Tibial artery (tissue), 4 donors: ENCODE data around the gene C1GALT1C1.

ENCODE experiments used
- DNase-seq, 2 donors: peaks; one replicate each; pipeline ENCODE4 v3.0.0-alpha.2; 2019
- H3K27ac ChIP-seq, 2 donors: fragments of 200-600 bp; sonication (generic) in 1 of 2; 1 replicate in 1 of 2; 2 replicates in 1 of 2; pipeline ENCODE4 v1.5.1; 2018 to 2019; ENCODE audit warnings: mild to moderate bottlenecking in 1 of 2
- H3K27me3 ChIP-seq, 2 donors: fragments of 200-600 bp; sonication (generic) in 1 of 2; one replicate each; pipeline versions ENCODE4 v1.5.1 to v1.6.0; 2016 to 2019
- H3K36me3 ChIP-seq, 3 donors: fragments of 200-600 bp; sonication (generic) in 2 of 3; one replicate each; pipeline ENCODE4 v1.5.1; 2016 to 2019; ENCODE audit warnings: mild to moderate bottlenecking in 2 of 3
- H3K4me1 ChIP-seq, 4 donors: fragments of 200-600 bp; sonication (generic) in 2 of 4; 1 replicate in 3 of 4; 2 replicates in 1 of 4; pipeline ENCODE4 v1.5.1; 2016 to 2019
- H3K4me3 ChIP-seq, 2 donors: fragments of 200-600 bp; sonication (generic) in 1 of 2; 1 replicate in 1 of 2; 2 replicates in 1 of 2; pipeline ENCODE4 v1.5.1; 2018 to 2019; ENCODE audit warnings: mild to moderate bottlenecking in 2 of 2
- H3K9me3 ChIP-seq, 3 donors: fragments of 200-600 bp; sonication (generic) in 1 of 3; one replicate each; pipeline ENCODE4 v1.5.1; 2016 to 2019
- intact Hi-C: fragments of 100-400 bp; cut with DNase I; formaldehyde crosslinking; loops from one replicate; pipeline ENCODE4 v1.15.0; 2023; ENCODE audit warnings: low total_unique reads
- TF ChIP-seq, protein P1 (sequence below), 2 experiments: fragments of 200-600 bp in 1 of 2; fragments of 450-650 bp in 1 of 2; IDR thresholded peaks; one replicate each; pipeline ENCODE4 v1.5.1; 2017 to 2019; ENCODE audit warnings: antibody characterized with exemption in 2 of 2, mild to moderate bottlenecking in 1 of 2, moderate library complexity in 1 of 2

The C1GALT1C1 gene

DNA sequence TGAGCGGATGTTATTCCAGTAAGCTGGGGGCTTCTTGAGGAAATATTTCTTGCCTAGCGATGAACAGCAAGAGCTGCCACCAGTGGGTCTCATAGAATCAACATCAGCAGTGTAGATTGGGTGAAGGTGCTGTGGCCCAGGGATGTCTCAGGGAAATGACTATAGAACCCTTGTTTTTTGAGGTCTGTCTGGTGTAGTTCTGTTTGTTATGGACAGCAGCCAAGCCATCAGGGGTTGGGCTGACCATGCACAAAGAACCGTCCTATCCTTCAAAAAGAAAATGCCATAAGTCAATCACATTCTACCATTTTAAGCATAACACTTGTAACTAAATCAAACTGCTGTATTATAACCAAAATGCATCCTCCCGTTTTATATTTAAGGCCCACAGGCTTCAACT, 17.3 kb upstream of the C1GALT1C1 start:
- Histone ChIP-seq H3K4me1 (no peaks in the 10 kb centered on the region), H3K27ac (no peak overlapping the region), H3K4me3 (no peak overlapping the region), H3K36me3 (no peaks in the 10 kb centered on the region), H3K9me3 (no peaks in the 10 kb centered on the region), H3K27me3 (no peaks in the 10 kb centered on the region)
- no peak for DNase-seq
- intact Hi-C loops = no loop called here
- TF ChIP-seq, protein P1, sequence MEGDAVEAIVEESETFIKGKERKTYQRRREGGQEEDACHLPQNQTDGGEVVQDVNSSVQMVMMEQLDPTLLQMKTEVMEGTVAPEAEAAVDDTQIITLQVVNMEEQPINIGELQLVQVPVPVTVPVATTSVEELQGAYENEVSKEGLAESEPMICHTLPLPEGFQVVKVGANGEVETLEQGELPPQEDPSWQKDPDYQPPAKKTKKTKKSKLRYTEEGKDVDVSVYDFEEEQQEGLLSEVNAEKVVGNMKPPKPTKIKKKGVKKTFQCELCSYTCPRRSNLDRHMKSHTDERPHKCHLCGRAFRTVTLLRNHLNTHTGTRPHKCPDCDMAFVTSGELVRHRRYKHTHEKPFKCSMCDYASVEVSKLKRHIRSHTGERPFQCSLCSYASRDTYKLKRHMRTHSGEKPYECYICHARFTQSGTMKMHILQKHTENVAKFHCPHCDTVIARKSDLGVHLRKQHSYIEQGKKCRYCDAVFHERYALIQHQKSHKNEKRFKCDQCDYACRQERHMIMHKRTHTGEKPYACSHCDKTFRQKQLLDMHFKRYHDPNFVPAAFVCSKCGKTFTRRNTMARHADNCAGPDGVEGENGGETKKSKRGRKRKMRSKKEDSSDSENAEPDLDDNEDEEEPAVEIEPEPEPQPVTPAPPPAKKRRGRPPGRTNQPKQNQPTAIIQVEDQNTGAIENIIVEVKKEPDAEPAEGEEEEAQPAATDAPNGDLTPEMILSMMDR (IDR thresholded peaks at IDR 0.05) = no peak

DNA sequence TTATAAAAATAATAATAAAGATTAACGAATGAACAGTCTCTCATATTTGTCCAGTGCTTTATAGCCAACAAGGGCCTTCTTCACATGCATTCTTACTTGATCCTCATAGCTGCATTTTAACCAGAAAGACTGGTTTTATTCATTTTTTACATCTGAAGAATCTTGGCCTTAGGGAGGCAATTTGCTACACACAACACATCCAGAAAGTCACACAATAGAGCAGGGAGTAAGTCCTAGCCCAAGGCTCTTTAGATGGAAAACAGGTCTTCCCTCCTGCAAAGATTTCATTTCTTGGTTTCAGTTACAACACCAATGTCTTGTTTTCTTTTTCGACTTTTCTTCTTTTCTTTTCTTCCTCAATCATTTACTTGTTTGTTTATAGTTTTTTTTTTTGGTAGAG, 13.0 kb upstream of the C1GALT1C1 start:
- Histone ChIP-seq H3K9me3 (no peaks in the 10 kb centered on the region), H3K4me3 (no peak overlapping the region), H3K4me1 (no peaks in the 10 kb centered on the region), H3K27ac (no peak overlapping the region), H3K27me3 (no peaks in the 10 kb centered on the region), H3K36me3 (no peaks in the 10 kb centered on the region)
- no peak for DNase-seq
- TF ChIP-seq, protein P1 (IDR thresholded peaks at IDR 0.05) = no peak
- intact Hi-C loops = no loop called here

DNA sequence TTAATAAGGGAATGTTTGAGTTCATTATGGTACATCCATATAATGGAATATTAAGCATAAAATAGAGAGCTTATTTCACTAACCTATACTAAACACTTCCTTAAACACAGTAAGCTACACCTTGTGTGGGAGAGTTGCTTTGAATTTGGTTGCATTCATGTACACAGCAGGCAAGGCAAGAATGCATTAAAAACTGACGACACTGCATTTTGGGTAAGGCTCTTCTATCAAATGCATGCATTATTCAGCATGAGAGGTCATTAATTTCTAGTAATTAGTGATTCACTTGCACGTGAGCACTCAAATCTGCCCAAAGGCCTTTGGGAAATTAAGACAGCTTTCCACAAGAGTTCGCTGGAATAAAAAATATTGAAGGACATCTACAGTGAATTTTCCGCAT, 8.8 kb upstream of the C1GALT1C1 start:
- TF ChIP-seq, protein P1 (IDR thresholded peaks at IDR 0.05) = no peak
- no peak for DNase-seq
- H3K4me1 ChIP-seq = no peaks in the 10 kb centered on the region
- no peaks in the 10 kb centered on the region for H3K36me3 ChIP-seq
- H3K4me3 ChIP-seq = no peak overlapping the region
- intact Hi-C loops = no loop called here
- H3K27ac ChIP-seq = no peak overlapping the region
- no peaks in the 10 kb centered on the region for H3K27me3 ChIP-seq
- no peaks in the 10 kb centered on the region for H3K9me3 ChIP-seq

DNA sequence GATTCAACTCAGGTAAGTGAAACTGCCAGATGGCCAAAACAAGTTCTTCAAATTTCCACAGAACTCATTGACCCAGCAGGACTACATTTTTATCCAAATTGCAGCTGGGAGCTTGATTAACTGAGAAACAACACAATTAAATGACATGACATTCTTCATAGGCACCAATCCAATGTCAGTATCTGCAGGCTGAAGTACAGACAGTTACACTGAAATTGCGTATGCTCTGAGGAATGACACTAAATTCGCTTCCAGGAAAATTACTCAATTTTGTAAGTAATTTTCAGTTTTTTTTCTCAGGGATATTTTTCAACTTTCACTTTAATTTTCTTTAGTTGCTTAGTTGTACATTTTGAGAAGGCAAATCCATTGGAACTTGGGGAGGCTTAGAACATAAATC, 4.5 kb downstream of the C1GALT1C1 start:
- Histone ChIP-seq H3K9me3 (no peaks in the 10 kb centered on the region), H3K36me3 (no peaks in the 10 kb centered on the region), H3K27ac (no peak overlapping the region), H3K4me3 (no peak overlapping the region), H3K27me3 (no peaks in the 10 kb centered on the region), H3K4me1 (peaks cover 0 to 8% (median 2%) of the 10 kb centered on the region in 4 donors)
- no peak for DNase-seq
- TF ChIP-seq, protein P1 (IDR thresholded peaks at IDR 0.05) = no peak
- intact Hi-C loops = no loop called here

DNA sequence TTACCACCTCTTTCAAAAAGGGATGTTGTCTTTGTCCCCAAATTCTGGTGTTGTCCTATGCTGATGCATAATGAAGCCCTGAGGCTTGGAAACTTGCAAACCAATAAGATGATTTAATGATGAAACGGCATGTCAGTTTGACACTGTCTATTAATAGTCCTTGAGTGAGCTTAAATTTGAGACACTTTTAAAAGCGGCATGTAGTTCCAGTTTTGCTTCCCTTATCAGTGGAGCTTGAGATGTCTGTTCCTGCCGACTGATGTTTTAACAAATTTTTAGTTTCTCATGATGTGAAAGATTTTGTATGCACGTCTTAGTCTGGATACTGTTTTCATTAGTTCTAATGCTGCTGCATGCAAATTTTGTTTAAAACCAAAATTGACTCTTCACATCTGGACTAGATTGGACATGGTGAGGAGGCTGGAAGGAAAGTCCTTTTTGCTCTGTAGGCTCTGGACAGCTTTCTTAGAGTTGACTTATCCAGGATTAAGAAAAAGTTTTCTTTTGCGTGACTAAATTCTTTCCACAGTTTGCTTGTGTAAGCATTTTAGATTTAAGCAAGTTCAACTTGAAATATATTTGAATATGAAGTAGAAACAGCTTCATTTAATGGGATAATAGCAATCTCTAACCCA, 11.7 kb downstream of the C1GALT1C1 start:
- intact Hi-C loops = no loop called here
- Histone ChIP-seq H3K4me1 (no peaks in the 10 kb centered on the region), H3K9me3 (no peaks in the 10 kb centered on the region), H3K27me3 (no peaks in the 10 kb centered on the region), H3K36me3 (peaks cover 0 to under 1% (median 0%) of the 10 kb centered on the region in 3 donors), H3K4me3 (no peak overlapping the region), H3K27ac (no peak overlapping the region)
- DNase-seq = no peak
- TF ChIP-seq, protein P1 (IDR thresholded peaks at IDR 0.05) = no peak

DNA sequence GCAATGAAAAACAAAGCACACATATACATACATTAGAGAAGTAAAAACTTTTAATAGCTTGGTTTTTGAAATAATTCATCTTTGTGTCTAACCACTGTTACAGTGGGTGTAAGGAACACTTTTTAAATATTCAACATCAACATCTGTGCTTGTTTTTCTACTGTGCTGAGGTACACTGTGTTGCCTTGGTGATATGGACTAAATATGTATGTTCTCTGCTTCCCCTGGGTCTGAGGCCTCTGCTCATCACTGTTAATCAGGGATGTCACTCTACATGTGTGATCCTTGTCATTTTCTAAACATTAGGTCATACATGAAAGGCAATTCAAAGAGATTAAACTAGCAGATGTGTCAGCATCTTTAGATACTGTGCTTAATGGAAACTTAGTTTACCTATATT, 15.0 kb downstream of the C1GALT1C1 start:
- no peak for DNase-seq
- H3K9me3 ChIP-seq = no peaks in the 10 kb centered on the region
- no peak overlapping the region for H3K27ac ChIP-seq
- H3K27me3 ChIP-seq = no peaks in the 10 kb centered on the region
- TF ChIP-seq, protein P1 (IDR thresholded peaks at IDR 0.05) = no peak
- no peaks in the 10 kb centered on the region for H3K4me1 ChIP-seq
- peaks cover 0 to 11% (median 0%) of the 10 kb centered on the region in 3 donors for H3K36me3 ChIP-seq
- H3K4me3 ChIP-seq = no peak overlapping the region
- intact Hi-C loops = no loop called here
